ENCODE results near the gene NEK1. TPM values are rescaled to one million over a fixed set of nuclear protein-coding genes. Genes with fewer than 3 reads are reported as not detected.
A peak's percentile ranks its signal among the peaks of the same experiment; 100 is the strongest.
"Not testable (repeated sequence)": the region's sequence is repeated elsewhere in the genome, so short reads cannot be mapped to it uniquely, and the experiment has no call there.

NEK1 gene
- total RNA-seq, 1 donor from 2014 or later, result 5.1 TPM

- DNase-seq (ENCODE audit: low spot score), result no peak
- no peak for ATAC-seq
Observed at GRCh38 chr4:169428376-169428775, 184.0 kb downstream of the NEK1 start.

- not testable (repeated sequence) for DNase-seq (ENCODE audit: low spot score); ATAC-seq
Observed at GRCh38 chr4:169427727-169428126, 184.7 kb downstream of the NEK1 start.

GRCh38 chr4:169420291-169420690 is 192.1 kb downstream of the NEK1 start:
- no peak for ATAC-seq
- no peak for DNase-seq (ENCODE audit: low spot score)

- ATAC-seq (no peak), DNase-seq (ENCODE audit: low spot score) (no peak)
Observed at GRCh38 chr4:169418846-169419245, 193.5 kb downstream of the NEK1 start.

- DNase-seq (ENCODE audit: low spot score), result no peak
- ATAC-seq, result peak; percentile 89
Observed at GRCh38 chr4:169417629-169418282, 194.6 kb downstream of the NEK1 start.

GRCh38 chr4:169416997-169417396 is 195.4 kb downstream of the NEK1 start:
- ATAC-seq, result no peak

GRCh38 chr4:169416461-169416860 is 195.9 kb downstream of the NEK1 start:
- no peak for DNase-seq (ENCODE audit: low spot score)
- ATAC-seq, result no peak

More at GRCh38 chr4:169416997-169417396, 195.4 kb downstream of the NEK1 start:
- DNase-seq (ENCODE audit: low spot score), result no peak

GRCh38 chr4:169414913-169415312 is 197.5 kb downstream of the NEK1 start:
- no peak for DNase-seq (ENCODE audit: low spot score)
- ATAC-seq, result peak; percentile 61

- no peak for ATAC-seq
- no peak for DNase-seq (ENCODE audit: low spot score)
Observed at GRCh38 chr4:169412046-169412445, 200.3 kb downstream of the NEK1 start.

GRCh38 chr4:169410839-169411770 is 201.3 kb downstream of the NEK1 start:
- ATAC-seq, result peak; percentile 33
- DNase-seq (ENCODE audit: low spot score), result no peak

GRCh38 chr4:169407217-169407845 is 205.1 kb downstream of the NEK1 start:
- no peak for DNase-seq (ENCODE audit: low spot score)
- ATAC-seq, result no peak

- ATAC-seq, result no peak
- DNase-seq (ENCODE audit: low spot score), result no peak
Observed at GRCh38 chr4:169404960-169405359, 207.4 kb downstream of the NEK1 start.

GRCh38 chr4:169400832-169401231 is 211.6 kb downstream of the NEK1 start:
- ATAC-seq (no peak), DNase-seq (ENCODE audit: low spot score) (no peak)

- ATAC-seq (no peak), DNase-seq (ENCODE audit: low spot score) (no peak)
Observed at GRCh38 chr4:169399976-169400767, 212.2 kb downstream of the NEK1 start.

GRCh38 chr4:169398316-169398715 is 214.1 kb downstream of the NEK1 start:
- DNase-seq (ENCODE audit: low spot score) (no peak), ATAC-seq (no peak)

- ATAC-seq (no peak), DNase-seq (ENCODE audit: low spot score) (no peak)
Observed at GRCh38 chr4:169397762-169398161, 214.6 kb downstream of the NEK1 start.

- DNase-seq (ENCODE audit: low spot score), result no peak
- no peak for ATAC-seq
Observed at GRCh38 chr4:169385376-169385775, 227.0 kb downstream of the NEK1 start.

GRCh38 chr4:169384779-169385178 is 227.6 kb downstream of the NEK1 start:
- no peak for ATAC-seq

GRCh38 chr4:169383724-169384123 is 228.7 kb downstream of the NEK1 start:
- DNase-seq (ENCODE audit: low spot score) (no peak), ATAC-seq (no peak)

More at GRCh38 chr4:169384779-169385178, 227.6 kb downstream of the NEK1 start:
- DNase-seq (ENCODE audit: low spot score), result no peak

GRCh38 chr4:169379688-169380087 is 232.7 kb downstream of the NEK1 start:
- no peak for ATAC-seq

GRCh38 chr4:169377367-169377766 is 235.0 kb downstream of the NEK1 start:
- DNase-seq (ENCODE audit: low spot score), result no peak
- no peak for ATAC-seq

More at GRCh38 chr4:169379688-169380087, 232.7 kb downstream of the NEK1 start:
- DNase-seq (ENCODE audit: low spot score), result no peak

Data from left lobe of liver (tissue), 2 donors.